Measurements from ENCODE around the gene KCNJ12. TPM values are rescaled to one million over a fixed set of nuclear protein-coding genes. Genes with fewer than 3 reads are reported as not detected.
A peak's percentile ranks its signal among the peaks of the same experiment; 100 is the strongest.

KCNJ12 gene
- total and polyA plus RNA-seq, 2 of the 13 experiments (the other 11 are each of a cell fraction or from before 2014, with no cell fraction given) = not detected

DNA sequence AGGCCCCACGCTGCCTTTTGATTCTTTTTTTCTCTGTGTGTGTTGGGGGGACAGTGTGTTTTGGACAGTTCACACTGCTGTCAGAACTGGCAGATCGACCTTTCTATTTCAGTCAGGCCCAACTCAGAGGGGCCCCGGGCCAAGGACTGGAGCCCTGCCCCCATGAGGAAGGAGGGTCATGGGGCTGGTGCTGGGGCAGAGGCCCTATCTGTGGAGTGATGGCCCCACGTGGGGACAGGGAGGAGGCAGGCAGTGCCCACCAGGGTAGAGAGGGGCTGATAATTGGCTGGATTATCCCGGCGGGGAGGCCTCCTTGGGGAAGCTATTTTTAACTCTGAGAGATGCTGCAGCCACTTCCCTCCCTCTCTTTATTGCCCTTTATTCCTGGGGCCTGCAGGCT is 5.7 kb upstream of the KCNJ12 start (continued):
- TF ChIP-seq ZNF33B (CRISPR knock-in tag; IDR thresholded peaks at IDR 0.05) = no peak

GRCh38 chr17:21371511-21372081 is 4.6 kb upstream of the KCNJ12 start:
- H3K27ac ChIP-seq (ENCODE audit: extremely low read length, insufficient read depth, low read length) = no peak overlapping the region
- intact Hi-C loops (cut with micrococcal nuclease; ENCODE audit: unreplicated experiment) = no loop called here
- WGBS (ENCODE audit: low lambda C conversion rate) = 20% methylated on average over 1 of the region's 17 CpGs
- no peak overlapping the region for H2AFZ ChIP-seq (ENCODE audit: low read length)
- CTCF ChIA-PET (ENCODE audit: low intra/inter-chr PET ratio, low total read pairs) = no interaction called here
- peaks cover 17 to 87% of the 10 kb centered on the region in 2 experiments for H3K27me3 ChIP-seq (ENCODE audit: control insufficient read depth in 1 of 2, insufficient read depth in 2 of 2, low read length in 2 of 2)
- H3K36me3 ChIP-seq (replicated peaks in 1 of 2; ENCODE audit: control insufficient read depth in 1 of 2, insufficient read depth in 2 of 2, low read length in 2 of 2) = no peaks in the 10 kb centered on the region
- no peak overlapping the region for H3K4me3 ChIP-seq (replicated peaks in 1 of 3; ENCODE audit: insufficient read depth in 1 of 3, low read depth in 2 of 3, low read length in 3 of 3)
- BruUV-seq (replicated peaks) = no TSS peak
- no peaks in the 10 kb centered on the region for H4K20me1 ChIP-seq (ENCODE audit: insufficient read depth, low read length)
- TF ChIP-seq CREB1 (IDR thresholded peaks at IDR 0.05) (no peak), CREB1 (CRISPR knock-in tag; IDR thresholded peaks at IDR 0.05) (no peak), ATF7 (IDR thresholded peaks at IDR 0.05) (no peak), ATF7 (CRISPR knock-in tag; IDR thresholded peaks at IDR 0.05) (no peak), BHLHE40 (IDR thresholded peaks at IDR 0.05; ENCODE audit: low read length) (peak; percentile 21; the same call in 1 of the 2 replicates), NFATC3 (CRISPR knock-in tag; IDR thresholded peaks at IDR 0.05) (no peak), ZNF263 (CRISPR knock-in tag; IDR thresholded peaks at IDR 0.05) (peak; percentile 75; the same call in 1 of the 2 replicates)
- TF ChIP-seq, protein P1, sequence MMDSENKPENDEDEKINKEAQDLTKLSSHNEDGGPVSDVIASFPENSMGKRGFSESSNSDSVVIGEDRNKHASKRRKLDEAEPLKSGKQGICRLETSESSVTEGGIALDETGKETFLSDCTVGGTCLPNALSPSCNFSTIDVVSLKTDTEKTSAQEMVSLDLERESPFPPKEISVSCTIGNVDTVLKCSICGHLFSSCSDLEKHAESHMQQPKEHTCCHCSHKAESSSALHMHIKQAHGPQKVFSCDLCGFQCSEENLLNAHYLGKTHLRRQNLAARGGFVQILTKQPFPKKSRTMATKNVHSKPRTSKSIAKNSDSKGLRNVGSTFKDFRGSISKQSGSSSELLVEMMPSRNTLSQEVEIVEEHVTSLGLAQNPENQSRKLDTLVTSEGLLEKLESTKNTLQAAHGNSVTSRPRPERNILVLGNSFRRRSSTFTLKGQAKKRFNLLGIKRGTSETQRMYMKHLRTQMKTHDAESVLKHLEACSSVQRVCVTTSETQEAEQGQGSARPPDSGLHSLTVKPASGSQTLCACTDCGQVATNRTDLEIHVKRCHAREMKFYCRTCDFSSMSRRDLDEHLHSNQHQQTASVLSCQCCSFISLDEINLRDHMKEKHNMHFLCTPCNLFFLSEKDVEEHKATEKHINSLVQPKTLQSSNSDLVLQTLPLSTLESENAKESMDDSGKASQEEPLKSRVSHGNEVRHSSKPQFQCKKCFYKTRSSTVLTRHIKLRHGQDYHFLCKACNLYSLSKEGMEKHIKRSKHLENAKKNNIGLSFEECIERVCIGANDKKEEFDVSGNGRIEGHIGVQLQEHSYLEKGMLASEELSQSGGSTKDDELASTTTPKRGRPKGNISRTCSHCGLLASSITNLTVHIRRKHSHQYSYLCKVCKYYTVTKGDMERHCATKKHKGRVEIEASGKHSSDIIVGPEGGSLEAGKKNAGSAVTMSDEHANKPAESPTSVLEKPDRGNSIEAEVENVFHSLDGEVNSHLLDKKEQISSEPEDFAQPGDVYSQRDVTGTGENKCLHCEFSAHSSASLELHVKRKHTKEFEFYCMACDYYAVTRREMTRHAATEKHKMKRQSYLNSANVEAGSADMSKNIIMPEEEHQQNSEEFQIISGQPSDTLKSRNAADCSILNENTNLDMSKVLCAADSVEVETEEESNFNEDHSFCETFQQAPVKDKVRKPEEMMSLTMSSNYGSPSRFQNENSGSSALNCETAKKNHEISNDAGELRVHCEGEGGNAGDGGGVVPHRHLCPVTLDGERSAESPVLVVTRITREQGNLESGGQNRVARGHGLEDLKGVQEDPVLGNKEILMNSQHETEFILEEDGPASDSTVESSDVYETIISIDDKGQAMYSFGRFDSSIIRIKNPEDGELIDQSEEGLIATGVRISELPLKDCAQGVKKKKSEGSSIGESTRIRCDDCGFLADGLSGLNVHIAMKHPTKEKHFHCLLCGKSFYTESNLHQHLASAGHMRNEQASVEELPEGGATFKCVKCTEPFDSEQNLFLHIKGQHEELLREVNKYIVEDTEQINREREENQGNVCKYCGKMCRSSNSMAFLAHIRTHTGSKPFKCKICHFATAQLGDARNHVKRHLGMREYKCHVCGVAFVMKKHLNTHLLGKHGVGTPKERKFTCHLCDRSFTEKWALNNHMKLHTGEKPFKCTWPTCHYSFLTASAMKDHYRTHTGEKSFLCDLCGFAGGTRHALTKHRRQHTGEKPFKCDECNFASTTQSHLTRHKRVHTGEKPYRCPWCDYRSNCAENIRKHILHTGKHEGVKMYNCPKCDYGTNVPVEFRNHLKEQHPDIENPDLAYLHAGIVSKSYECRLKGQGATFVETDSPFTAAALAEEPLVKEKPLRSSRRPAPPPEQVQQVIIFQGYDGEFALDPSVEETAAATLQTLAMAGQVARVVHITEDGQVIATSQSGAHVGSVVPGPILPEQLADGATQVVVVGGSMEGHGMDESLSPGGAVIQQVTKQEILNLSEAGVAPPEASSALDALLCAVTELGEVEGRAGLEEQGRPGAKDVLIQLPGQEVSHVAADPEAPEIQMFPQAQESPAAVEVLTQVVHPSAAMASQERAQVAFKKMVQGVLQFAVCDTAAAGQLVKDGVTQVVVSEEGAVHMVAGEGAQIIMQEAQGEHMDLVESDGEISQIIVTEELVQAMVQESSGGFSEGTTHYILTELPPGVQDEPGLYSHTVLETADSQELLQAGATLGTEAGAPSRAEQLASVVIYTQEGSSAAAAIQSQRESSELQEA (CRISPR knock-in tag; IDR thresholded peaks at IDR 0.05; ENCODE audit: not compliant biosample characterization) = no peak
- no peak for FAIRE-seq
- H3K4me1 ChIP-seq (ENCODE audit: insufficient read depth, low read length) = no peaks in the 10 kb centered on the region
- in situ Hi-C loops (cut with HindIII; ENCODE audit: extremely low pct_ligation_motif_present, low pct_unique_long_range_greater_than_20kb) = no loop called here
- H3K4me2 ChIP-seq (ENCODE audit: low read depth, low read length) = no peak overlapping the region
- no peak overlapping the region for H3K9ac ChIP-seq (ENCODE audit: insufficient read depth, low read depth, low read length)
- POLR2A ChIA-PET = no interaction called here
- H3K9me3 ChIP-seq (ENCODE audit: low read length) = no peaks in the 10 kb centered on the region
- H3K79me2 ChIP-seq (ENCODE audit: insufficient read depth, low read length) = no peaks in the 10 kb centered on the region
- no peak for ATAC-seq
- DNase-seq (ENCODE audit: low spot score) = no peak

Measured in HepG2 (cell line).